HG03378 (cell line): ENCODE results near the gene VRK3.
"Not testable (repeated sequence)": the region's sequence is repeated elsewhere in the genome, so short reads cannot be mapped to it uniquely, and the experiment has no call there.

Experiments used
- ATAC-seq: cut with Tn5 transposase; IDR thresholded peaks from one replicate; pipeline ENCODE4 v1.9.1; 2021; ENCODE audit warnings: mild to moderate bottlenecking, moderate library complexity; ENCODE audit not compliant: unreplicated experiment

The VRK3 gene, protein sequence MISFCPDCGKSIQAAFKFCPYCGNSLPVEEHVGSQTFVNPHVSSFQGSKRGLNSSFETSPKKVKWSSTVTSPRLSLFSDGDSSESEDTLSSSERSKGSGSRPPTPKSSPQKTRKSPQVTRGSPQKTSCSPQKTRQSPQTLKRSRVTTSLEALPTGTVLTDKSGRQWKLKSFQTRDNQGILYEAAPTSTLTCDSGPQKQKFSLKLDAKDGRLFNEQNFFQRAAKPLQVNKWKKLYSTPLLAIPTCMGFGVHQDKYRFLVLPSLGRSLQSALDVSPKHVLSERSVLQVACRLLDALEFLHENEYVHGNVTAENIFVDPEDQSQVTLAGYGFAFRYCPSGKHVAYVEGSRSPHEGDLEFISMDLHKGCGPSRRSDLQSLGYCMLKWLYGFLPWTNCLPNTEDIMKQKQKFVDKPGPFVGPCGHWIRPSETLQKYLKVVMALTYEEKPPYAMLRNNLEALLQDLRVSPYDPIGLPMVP

DNA sequence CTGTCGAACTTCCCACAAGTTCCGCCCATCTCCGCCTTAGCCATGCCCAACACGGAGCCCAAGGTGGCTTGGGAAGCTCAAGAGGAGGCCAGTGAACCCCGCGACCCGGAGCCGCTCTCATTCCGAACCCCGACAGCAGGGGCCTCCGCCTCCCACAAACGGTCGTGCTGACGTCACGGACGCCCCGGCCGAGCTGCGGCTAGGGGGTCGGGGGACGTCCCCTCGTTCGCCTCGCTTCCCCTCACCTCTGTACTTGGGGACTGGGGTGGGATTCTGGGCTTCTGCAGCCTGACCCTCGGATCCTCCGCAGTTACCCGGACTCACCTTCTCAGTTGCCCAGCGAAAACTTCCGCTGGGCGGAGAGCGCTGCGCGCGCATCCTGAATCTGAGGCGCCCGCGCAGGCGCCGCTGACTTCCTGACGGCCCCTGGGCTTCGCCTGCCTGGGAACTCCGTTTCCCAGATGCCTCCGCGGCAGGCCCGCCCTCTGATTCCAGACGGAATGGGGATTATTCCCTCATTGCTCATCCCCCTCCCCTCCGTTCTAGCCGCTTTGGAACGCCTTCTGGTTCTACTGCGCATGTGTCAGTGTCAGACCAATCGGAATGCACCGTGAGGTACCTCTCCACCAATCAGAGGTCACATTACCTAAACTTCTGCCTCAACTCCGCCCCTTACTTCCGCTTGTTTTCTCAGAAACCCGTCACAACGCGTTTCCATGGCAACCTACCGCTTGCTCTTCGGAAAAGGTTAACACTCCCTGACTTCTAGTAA lies at the start of gene VRK3:
TSS of gene VRK3 (minus strand) at position 351 of the 772 bp plus-strand sequence. CDS start 9,210 bp downstream, outside the sequence.
- peak; percentile 74 for ATAC-seq

DNA sequence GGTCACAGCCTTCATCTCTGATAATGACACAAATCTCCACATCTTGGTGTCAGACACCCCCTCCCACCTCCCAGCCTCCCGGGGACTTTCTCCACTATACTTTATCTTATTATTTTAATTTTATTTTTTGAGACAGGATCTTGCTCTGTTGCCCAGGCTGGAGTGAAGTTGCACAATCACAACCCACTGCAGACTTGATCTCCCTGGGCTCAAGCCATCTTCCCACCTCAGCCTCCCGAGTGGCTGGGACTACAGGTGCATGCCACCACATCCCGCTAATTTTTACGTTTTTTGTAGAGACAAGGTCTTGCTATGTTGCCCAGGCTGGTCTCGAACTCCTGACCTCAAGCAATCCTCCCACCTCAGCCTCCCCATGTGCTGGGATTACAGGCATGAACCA lies 43.2 kb upstream of the VRK3 start:
- not testable (repeated sequence) for ATAC-seq

GRCh38 chr19:50067575-50067974 lies 42.4 kb upstream of the VRK3 start:
- ATAC-seq = no peak

- ATAC-seq = no peak
These were observed 40.8 kb upstream of the VRK3 start for GRCh38 chr19:50065938-50066337.

DNA sequence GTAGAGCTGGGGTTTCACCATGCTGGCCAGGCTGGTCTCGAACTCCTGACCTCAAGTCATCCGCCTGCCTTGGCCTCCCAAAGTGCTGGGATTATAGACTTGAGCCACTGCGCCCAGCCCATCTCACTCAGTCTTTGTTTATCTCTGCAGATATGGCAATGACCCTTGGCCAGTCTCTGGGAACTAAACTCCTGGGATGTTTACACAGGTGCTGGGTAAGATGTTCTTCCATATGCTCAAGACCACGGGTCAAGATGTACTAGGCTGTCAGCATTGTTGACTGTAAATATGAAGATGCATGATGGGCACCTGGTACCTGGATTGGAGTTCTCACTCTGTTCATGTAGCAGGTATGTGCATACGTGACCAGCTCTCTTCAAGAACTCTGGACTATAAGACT lies 36.5 kb upstream of the VRK3 start:
- no peak for ATAC-seq

GRCh38 chr19:50060107-50060506 lies 34.9 kb upstream of the VRK3 start:
- no peak for ATAC-seq

DNA sequence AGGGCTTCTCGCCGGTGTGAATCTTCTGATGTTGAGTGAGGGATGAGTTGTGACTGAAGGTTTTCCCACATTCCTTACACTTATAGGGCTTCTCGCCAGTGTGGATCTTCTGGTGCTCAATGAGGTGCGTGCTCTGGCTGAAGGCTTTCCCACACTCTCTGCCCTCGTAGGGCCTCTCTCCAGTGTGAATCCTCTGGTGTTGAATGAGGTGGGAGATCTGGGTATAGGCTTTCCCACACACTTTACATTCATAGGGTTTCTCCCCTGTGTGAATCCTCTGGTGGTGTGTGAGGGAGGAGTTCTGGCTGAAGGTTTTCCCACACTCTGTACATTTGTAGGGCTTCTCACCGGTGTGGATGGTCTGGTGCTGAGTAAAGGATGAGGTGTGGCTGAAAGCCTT lies 33.9 kb upstream of the VRK3 start:
- no peak for ATAC-seq

DNA sequence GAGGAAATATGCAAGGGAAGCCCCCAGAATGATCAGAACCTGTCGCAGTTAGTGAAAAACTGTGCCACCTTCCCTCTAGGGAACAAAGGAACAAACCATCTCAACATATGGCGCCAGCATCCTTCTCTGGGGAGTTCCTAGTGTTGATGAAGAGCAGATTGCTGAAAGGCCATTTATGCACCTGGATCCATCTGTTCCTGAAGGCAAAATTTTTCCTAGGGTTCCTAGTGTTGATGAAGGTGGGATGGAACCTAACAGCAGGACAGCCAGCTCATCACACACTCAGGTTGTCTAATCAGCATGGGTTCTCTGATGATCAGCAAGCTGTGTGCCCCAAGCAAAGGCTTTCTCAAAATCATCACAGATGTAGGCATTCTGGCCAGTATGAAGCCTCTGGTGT lies 33.3 kb upstream of the VRK3 start:
- ATAC-seq = no peak

DNA sequence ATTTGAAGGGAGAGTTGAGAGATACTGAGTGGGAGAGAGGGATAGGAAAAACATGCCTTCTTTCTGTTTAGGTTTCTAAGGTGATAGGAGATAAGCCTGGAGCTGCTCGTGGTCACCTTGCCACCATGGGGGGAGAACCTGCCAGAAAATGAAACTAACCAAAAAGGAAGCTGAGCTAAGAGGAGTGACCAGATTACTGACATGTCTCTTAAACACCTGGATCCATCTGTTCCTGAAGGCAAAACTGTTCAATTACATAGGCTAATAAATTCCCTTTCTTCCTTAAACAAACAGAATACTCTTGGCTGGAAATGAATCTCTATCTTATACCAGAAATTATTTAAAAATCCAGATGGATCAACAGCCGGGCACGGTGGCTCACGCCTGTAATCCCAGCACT lies 27.9 kb upstream of the VRK3 start:
- no peak for ATAC-seq

GRCh38 chr19:50051964-50052363 lies 26.8 kb upstream of the VRK3 start:
- ATAC-seq = no peak

GRCh38 chr19:50051228-50051895 lies 26.2 kb upstream of the VRK3 start:
- ATAC-seq = not testable (repeated sequence)

DNA sequence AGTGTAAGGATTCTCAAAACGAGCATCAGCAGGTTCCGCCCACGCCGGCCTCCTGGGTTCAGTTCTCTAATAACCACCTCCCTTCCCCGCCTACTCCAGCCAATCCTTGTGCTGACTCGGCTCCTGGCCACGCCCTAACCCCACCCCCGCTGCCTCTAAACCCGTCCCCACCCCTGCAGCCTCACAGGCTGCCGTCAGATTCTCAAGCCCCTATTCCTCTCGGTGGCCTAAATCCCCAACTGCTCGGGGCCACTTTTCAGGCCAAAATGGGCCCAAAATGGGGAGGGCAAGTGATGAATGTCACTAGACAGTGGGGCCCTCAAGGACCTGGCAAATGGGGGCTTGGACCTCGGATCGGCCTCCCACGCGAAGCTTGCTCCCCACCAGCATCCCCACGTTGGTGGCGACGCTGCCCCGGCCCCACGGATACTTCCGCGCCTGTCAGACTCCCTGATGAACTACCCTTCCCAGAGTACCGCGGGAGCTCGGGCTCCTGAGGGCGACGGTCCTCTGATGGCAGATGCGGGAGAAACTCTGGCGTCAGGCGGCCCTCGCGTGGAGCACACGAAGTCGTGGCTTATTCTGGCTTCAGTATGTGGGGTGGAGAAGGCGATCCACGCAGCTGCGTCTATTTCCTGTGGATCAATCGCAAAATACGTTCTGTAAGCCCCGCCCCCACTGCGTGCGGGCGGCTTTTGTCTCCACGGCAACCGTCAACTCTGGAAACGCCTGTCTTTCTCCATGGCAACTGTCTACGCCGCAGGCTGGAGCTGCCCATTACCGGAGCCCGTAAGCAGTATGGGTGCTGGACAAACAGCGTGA lies 25.4 kb upstream of the VRK3 start:
- ATAC-seq = no peak

- no peak for ATAC-seq
These were observed 22.5 kb upstream of the VRK3 start for GRCh38 chr19:50047671-50048070.

- ATAC-seq = no peak
These were observed 21.7 kb upstream of the VRK3 start for GRCh38 chr19:50046649-50047503.

DNA sequence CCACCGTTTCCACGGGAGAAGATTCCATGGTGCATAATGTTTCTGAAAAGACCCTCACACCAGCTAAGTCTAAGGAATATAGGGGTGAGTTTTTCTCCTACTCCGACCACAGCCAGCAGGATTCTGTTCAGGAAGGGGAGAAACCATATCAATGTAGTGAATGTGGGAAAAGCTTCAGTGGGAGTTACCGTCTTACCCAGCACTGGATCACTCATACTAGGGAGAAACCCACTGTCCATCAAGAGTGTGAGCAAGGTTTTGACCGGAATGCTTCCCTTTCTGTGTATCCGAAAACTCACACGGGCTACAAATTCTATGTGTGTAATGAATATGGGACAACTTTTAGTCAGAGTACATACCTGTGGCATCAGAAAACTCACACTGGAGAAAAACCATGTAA lies 19.8 kb upstream of the VRK3 start:
- ATAC-seq = no peak

DNA sequence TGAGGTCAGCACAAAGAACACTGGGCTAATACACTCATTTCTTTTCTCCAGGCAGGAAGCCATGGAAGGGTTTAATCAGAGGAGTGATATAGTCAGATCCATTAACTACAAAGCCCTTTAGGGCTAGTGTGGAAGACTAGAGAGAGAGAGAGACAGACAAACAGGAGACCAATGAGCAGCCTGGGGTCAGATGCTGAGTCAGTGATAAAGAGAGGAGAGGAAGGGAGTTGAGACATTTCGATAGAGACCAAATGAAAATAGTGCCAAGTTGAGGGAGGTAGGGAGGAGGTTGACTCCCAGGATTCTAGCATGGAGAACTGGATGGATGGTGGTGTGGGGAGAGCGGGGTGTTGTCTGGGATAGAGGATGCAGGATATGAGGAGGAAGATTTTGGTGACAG lies 18.8 kb upstream of the VRK3 start:
- ATAC-seq = no peak

GRCh38 chr19:50042363-50043024 lies 17.3 kb upstream of the VRK3 start:
- ATAC-seq = no peak

DNA sequence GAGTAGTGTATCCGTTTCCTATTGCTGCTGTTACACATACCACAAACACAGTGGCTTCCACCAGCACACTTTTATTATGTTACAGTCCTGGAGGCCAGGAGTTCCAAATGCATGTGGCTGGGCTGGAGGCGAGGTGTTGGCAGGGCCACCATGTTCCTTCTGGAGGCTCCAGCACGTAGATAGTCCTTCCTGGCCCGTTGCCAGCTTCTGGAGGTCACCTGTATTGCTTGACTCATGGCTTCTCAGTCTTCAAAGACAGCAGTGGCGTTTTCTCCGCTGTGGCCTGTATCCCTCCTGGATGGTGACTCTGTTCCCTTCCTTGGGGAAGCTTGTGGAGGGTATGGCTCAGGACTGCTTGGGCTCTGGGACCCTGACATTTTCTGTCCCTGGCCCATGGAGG lies 15.8 kb upstream of the VRK3 start:
- no peak for ATAC-seq

- no peak for ATAC-seq
These were observed 14.8 kb upstream of the VRK3 start for GRCh38 chr19:50039968-50040367.
